WTC11 (cell line): ENCODE data around the gene HOXB5. TPM values are rescaled to one million over a fixed set of nuclear protein-coding genes. Genes with fewer than 3 reads are reported as not detected.

Experiments
- ATAC-seq: fragments of 200-7000 bp; cut with Tn5 transposase; 2 replicates; pipeline ENCODE4 v1.10.0; 2021; ENCODE audit warnings: mild to moderate bottlenecking, moderate library complexity
- CTCF ChIA-PET: fragments of 300-600 bp; sonication (Branson Sonifier 250); formaldehyde crosslinking; loops from one replicate; lab custom pipeline; 2021; ENCODE audit warnings: antibody characterized with exemption; lab: Charles Lee
- POLR2A ChIA-PET: fragments of 350-600 bp; sonication (Branson Sonifier 250); formaldehyde crosslinking; loops from one replicate; lab custom pipeline; 2021; ENCODE audit warnings: antibody characterized with exemption; lab: Charles Lee
- DNase-seq: peaks from one replicate; pipeline ENCODE4 v3.0.0; 2021; ENCODE audit warnings: low spot score
- H3K27ac Mint-ChIP-seq: 2 replicates; pipeline ENCODE4 v1.8.0; 2021; ENCODE audit warnings: mixed read lengths
- H3K27me3 Mint-ChIP-seq: 2 replicates; pipeline ENCODE4 v1.8.0; 2021; ENCODE audit warnings: low read depth, mild to moderate bottlenecking, moderate library complexity, mixed read lengths
- H3K36me3 Mint-ChIP-seq: 2 replicates; pipeline ENCODE4 v1.8.0; 2021; ENCODE audit warnings: mixed read lengths
- H3K4me1 Mint-ChIP-seq: 2 replicates; pipeline ENCODE4 v1.8.0; 2022; ENCODE audit warnings: mixed read lengths
- H3K4me3 Mint-ChIP-seq: 2 replicates; pipeline ENCODE4 v1.8.0; 2021; ENCODE audit warnings: mild to moderate bottlenecking, moderate library complexity, mixed read lengths
- H3K9me3 Mint-ChIP-seq: 2 replicates; pipeline ENCODE4 v1.8.0; 2021; ENCODE audit warnings: mixed read lengths
- ATF1 ChIP-seq: sonication (generic); formaldehyde crosslinking; IDR thresholded peaks from 2 replicates; pipeline ENCODE4 v1.8.1; 2023; ENCODE audit warnings: mild to moderate bottlenecking, moderate library complexity, missing genetic modification reagents
- ELF4 ChIP-seq: sonication (generic); formaldehyde crosslinking; IDR thresholded peaks from 2 replicates; pipeline ENCODE4 v1.8.1; 2022; ENCODE audit warnings: low read depth, mild to moderate bottlenecking, moderate library complexity, missing genetic modification reagents
- GABPB1 ChIP-seq: sonication (generic); formaldehyde crosslinking; IDR thresholded peaks from 2 replicates; pipeline ENCODE4 v1.8.1; 2023; ENCODE audit warnings: mild to moderate bottlenecking, missing genetic modification reagents
- JUN ChIP-seq: sonication (generic); formaldehyde crosslinking; IDR thresholded peaks from 2 replicates; pipeline ENCODE4 v1.8.0; 2023; ENCODE audit warnings: mild to moderate bottlenecking, missing genetic modification reagents
- MXD4 ChIP-seq: fragments of 250-450 bp; sonication (Bioruptor Pico); IDR thresholded peaks from 2 replicates; pipeline ENCODE4 v1.8.0; 2021; ENCODE audit warnings: mild to moderate bottlenecking, moderate library complexity, borderline replicate concordance
- MYBL2 ChIP-seq: sonication (generic); formaldehyde crosslinking; IDR thresholded peaks from 2 replicates; pipeline ENCODE4 v1.8.1; 2023; ENCODE audit warnings: mild to moderate bottlenecking, moderate library complexity, missing genetic modification reagents
- NR3C1 ChIP-seq: sonication (generic); formaldehyde crosslinking; conservative IDR thresholded peaks from 2 replicates; pipeline ENCODE4 v1.8.1; 2023; ENCODE audit warnings: low read depth, mild to moderate bottlenecking, missing genetic modification reagents
- SMAD4 ChIP-seq: sonication (generic); formaldehyde crosslinking; IDR thresholded peaks from 2 replicates; pipeline ENCODE4 v1.8.0; 2022; ENCODE audit warnings: mild to moderate bottlenecking, missing genetic modification reagents
- SP1 ChIP-seq: sonication (generic); formaldehyde crosslinking; conservative IDR thresholded peaks from 2 replicates; pipeline ENCODE4 v1.8.1; 2022; ENCODE audit warnings: missing genetic modification reagents
- TEAD4 ChIP-seq: sonication (generic); formaldehyde crosslinking; IDR thresholded peaks from 2 replicates; pipeline ENCODE4 v1.8.0; 2022; ENCODE audit warnings: mild to moderate bottlenecking, missing genetic modification reagents
- ZNF121 ChIP-seq: sonication (generic); formaldehyde crosslinking; IDR thresholded peaks from 2 replicates; pipeline ENCODE4 v1.8.0; 2023; ENCODE audit warnings: missing genetic modification reagents
- ZNF263 ChIP-seq: sonication (generic); formaldehyde crosslinking; IDR thresholded peaks from 2 replicates; pipeline ENCODE4 v1.8.1; 2022; ENCODE audit warnings: low read depth, mild to moderate bottlenecking, moderate library complexity, missing genetic modification reagents
- total RNA-seq: library from RNA; stranded (reverse); gene quantifications from 3 replicates; pipeline ENCODE4 v1.2.3, GENCODE V29; 2021
- TF ChIP-seq, protein P1 (sequence below): fragments of 250-450 bp; sonication (Bioruptor Pico); IDR thresholded peaks from 2 replicates; pipeline ENCODE4 v1.9.0; 2021; ENCODE audit warnings: mild to moderate bottlenecking
- TF ChIP-seq, protein P2 (sequence below): fragments of 250-450 bp; sonication (Bioruptor Pico); IDR thresholded peaks from 2 replicates; pipeline ENCODE4 v1.9.0; 2021; ENCODE audit warnings: moderate library complexity, mild to moderate bottlenecking, inconsistent platforms, borderline replicate concordance
- TF ChIP-seq, protein P3 (sequence below): sonication (generic); formaldehyde crosslinking; IDR thresholded peaks from 2 replicates; pipeline ENCODE4 v1.8.0; 2023; ENCODE audit warnings: missing genetic modification reagents
- TF ChIP-seq, protein P4 (sequence below): sonication (generic); formaldehyde crosslinking; IDR thresholded peaks from 2 replicates; pipeline ENCODE4 v1.8.1; 2023; ENCODE audit warnings: mild to moderate bottlenecking, missing genetic modification reagents
- TF ChIP-seq, protein P5 (sequence below): sonication (generic); formaldehyde crosslinking; IDR thresholded peaks from 2 replicates; pipeline ENCODE4 v1.8.0; 2022; ENCODE audit warnings: mild to moderate bottlenecking, missing genetic modification reagents
- TF ChIP-seq, protein P6 (sequence below): sonication (generic); formaldehyde crosslinking; conservative IDR thresholded peaks from 2 replicates; pipeline ENCODE4 v1.8.1; 2023; ENCODE audit warnings: mild to moderate bottlenecking, low read depth, missing genetic modification reagents, moderate library complexity
- TF ChIP-seq, protein P7 (sequence below): sonication (generic); formaldehyde crosslinking; IDR thresholded peaks from 2 replicates; pipeline ENCODE4 v1.8.1; 2022; ENCODE audit warnings: mild to moderate bottlenecking, missing genetic modification reagents, moderate library complexity, borderline replicate concordance
- TF ChIP-seq, protein P8 (sequence below): sonication (generic); formaldehyde crosslinking; IDR thresholded peaks from 2 replicates; pipeline ENCODE4 v1.8.1; 2023; ENCODE audit warnings: mild to moderate bottlenecking, missing genetic modification reagents

The HOXB5 gene
- total RNA-seq, 1 experiment from 2014 or later, result not detected

DNA sequence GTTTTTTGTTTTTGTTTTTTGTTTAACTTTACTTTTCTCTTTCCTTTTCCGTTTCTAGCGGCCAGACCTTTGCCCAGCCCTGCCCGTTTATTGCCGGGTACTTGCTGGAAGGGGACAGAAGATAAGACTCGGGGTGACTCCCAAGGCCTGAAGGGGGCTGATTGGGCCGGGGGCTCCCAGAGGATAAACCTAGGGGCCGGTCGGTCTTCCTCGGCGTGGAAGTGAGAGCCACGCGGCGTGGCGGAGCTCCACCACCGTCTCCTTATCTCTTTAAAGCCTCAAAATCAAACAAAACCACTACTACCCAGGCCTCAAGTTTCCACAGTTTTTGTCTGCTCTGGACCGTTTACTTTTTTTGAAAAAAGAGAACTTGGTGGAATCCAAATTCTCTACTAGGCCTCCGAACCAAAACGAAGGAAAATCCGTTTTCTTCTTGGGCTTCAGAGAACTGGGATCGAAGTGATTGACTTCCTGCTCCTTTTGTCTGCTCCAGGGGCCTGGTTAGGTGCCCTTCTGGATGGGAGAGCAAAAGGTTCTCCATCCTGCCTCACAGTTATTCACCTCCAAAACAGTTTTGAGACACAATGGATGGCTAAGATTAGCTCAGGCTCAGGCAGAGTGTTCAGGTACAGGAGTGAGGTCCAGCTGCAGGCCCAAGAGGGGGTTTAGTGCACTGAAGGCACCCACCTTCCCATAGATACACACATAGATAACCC, 41.1 kb upstream of the HOXB5 start:
- H3K9me3 Mint-ChIP-seq, result no peaks in the 10 kb centered on the region
- ChIA-PET CTCF (interaction anchor here (1.5 kb wide), 1 partner anchor 8 kb away, joined by 5 read pairs; the partner anchor contains the start of gene HOXB9), POLR2A (no interaction called here)
- TF ChIP-seq, protein P1, sequence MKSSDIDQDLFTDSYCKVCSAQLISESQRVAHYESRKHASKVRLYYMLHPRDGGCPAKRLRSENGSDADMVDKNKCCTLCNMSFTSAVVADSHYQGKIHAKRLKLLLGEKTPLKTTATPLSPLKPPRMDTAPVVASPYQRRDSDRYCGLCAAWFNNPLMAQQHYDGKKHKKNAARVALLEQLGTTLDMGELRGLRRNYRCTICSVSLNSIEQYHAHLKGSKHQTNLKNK (CRISPR knock-in tag), result no peak
- no peak for TF ChIP-seq ATF1 (CRISPR knock-in tag)
- TF ChIP-seq, protein P2, sequence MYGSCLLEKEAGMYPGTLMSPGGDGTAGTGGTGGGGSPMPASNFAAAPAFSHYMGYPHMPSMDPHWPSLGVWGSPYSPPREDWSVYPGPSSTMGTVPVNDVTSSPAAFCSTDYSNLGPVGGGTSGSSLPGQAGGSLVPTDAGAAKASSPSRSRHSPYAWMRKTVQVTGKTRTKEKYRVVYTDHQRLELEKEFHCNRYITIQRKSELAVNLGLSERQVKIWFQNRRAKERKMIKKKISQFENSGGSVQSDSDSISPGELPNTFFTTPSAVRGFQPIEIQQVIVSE, result no peak
- no peak for TF ChIP-seq ELF4
- no peak for TF ChIP-seq JUN (CRISPR knock-in tag)
- TF ChIP-seq NR3C1, result no peak
- TF ChIP-seq, protein P3, sequence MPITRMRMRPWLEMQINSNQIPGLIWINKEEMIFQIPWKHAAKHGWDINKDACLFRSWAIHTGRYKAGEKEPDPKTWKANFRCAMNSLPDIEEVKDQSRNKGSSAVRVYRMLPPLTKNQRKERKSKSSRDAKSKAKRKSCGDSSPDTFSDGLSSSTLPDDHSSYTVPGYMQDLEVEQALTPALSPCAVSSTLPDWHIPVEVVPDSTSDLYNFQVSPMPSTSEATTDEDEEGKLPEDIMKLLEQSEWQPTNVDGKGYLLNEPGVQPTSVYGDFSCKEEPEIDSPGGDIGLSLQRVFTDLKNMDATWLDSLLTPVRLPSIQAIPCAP, result no peak
- TF ChIP-seq, protein P4, sequence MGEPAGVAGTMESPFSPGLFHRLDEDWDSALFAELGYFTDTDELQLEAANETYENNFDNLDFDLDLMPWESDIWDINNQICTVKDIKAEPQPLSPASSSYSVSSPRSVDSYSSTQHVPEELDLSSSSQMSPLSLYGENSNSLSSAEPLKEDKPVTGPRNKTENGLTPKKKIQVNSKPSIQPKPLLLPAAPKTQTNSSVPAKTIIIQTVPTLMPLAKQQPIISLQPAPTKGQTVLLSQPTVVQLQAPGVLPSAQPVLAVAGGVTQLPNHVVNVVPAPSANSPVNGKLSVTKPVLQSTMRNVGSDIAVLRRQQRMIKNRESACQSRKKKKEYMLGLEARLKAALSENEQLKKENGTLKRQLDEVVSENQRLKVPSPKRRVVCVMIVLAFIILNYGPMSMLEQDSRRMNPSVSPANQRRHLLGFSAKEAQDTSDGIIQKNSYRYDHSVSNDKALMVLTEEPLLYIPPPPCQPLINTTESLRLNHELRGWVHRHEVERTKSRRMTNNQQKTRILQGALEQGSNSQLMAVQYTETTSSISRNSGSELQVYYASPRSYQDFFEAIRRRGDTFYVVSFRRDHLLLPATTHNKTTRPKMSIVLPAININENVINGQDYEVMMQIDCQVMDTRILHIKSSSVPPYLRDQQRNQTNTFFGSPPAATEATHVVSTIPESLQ (CRISPR knock-in tag), result no peak
- TF ChIP-seq MXD4, result no peak
- no peak for TF ChIP-seq ZNF121
- TF ChIP-seq, protein P5, sequence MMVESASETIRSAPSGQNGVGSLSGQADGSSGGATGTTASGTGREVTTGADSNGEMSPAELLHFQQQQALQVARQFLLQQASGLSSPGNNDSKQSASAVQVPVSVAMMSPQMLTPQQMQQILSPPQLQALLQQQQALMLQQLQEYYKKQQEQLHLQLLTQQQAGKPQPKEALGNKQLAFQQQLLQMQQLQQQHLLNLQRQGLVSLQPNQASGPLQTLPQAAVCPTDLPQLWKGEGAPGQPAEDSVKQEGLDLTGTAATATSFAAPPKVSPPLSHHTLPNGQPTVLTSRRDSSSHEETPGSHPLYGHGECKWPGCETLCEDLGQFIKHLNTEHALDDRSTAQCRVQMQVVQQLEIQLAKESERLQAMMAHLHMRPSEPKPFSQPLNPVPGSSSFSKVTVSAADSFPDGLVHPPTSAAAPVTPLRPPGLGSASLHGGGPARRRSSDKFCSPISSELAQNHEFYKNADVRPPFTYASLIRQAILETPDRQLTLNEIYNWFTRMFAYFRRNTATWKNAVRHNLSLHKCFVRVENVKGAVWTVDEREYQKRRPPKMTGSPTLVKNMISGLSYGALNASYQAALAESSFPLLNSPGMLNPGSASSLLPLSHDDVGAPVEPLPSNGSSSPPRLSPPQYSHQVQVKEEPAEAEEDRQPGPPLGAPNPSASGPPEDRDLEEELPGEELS (CRISPR knock-in tag), result no peak
- TF ChIP-seq, protein P6, sequence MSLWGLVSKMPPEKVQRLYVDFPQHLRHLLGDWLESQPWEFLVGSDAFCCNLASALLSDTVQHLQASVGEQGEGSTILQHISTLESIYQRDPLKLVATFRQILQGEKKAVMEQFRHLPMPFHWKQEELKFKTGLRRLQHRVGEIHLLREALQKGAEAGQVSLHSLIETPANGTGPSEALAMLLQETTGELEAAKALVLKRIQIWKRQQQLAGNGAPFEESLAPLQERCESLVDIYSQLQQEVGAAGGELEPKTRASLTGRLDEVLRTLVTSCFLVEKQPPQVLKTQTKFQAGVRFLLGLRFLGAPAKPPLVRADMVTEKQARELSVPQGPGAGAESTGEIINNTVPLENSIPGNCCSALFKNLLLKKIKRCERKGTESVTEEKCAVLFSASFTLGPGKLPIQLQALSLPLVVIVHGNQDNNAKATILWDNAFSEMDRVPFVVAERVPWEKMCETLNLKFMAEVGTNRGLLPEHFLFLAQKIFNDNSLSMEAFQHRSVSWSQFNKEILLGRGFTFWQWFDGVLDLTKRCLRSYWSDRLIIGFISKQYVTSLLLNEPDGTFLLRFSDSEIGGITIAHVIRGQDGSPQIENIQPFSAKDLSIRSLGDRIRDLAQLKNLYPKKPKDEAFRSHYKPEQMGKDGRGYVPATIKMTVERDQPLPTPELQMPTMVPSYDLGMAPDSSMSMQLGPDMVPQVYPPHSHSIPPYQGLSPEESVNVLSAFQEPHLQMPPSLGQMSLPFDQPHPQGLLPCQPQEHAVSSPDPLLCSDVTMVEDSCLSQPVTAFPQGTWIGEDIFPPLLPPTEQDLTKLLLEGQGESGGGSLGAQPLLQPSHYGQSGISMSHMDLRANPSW (CRISPR knock-in tag), result no peak
- TF ChIP-seq MYBL2, result no peak
- TF ChIP-seq, protein P7, sequence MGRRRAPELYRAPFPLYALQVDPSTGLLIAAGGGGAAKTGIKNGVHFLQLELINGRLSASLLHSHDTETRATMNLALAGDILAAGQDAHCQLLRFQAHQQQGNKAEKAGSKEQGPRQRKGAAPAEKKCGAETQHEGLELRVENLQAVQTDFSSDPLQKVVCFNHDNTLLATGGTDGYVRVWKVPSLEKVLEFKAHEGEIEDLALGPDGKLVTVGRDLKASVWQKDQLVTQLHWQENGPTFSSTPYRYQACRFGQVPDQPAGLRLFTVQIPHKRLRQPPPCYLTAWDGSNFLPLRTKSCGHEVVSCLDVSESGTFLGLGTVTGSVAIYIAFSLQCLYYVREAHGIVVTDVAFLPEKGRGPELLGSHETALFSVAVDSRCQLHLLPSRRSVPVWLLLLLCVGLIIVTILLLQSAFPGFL (CRISPR knock-in tag), result no peak
- no peak for TF ChIP-seq SMAD4 (CRISPR knock-in tag)
- no peak for TF ChIP-seq SP1 (CRISPR knock-in tag)
- no peak for TF ChIP-seq GABPB1
- TF ChIP-seq ZNF263, result no peak
- TF ChIP-seq, protein P8, sequence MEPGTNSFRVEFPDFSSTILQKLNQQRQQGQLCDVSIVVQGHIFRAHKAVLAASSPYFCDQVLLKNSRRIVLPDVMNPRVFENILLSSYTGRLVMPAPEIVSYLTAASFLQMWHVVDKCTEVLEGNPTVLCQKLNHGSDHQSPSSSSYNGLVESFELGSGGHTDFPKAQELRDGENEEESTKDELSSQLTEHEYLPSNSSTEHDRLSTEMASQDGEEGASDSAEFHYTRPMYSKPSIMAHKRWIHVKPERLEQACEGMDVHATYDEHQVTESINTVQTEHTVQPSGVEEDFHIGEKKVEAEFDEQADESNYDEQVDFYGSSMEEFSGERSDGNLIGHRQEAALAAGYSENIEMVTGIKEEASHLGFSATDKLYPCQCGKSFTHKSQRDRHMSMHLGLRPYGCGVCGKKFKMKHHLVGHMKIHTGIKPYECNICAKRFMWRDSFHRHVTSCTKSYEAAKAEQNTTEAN (CRISPR knock-in tag), result no peak
- no peak for TF ChIP-seq TEAD4 (CRISPR knock-in tag)
- H3K27ac Mint-ChIP-seq, result no peak overlapping the region
- no peaks in the 10 kb centered on the region; the same call in 1 of the 2 replicates for H3K36me3 Mint-ChIP-seq
- DNase-seq (no peak), ATAC-seq (no peak)
- H3K4me1 Mint-ChIP-seq, result peaks cover 16% of the 10 kb centered on the region
- H3K27me3 Mint-ChIP-seq, result peaks cover 100% of the 10 kb centered on the region; the same call in 1 of the 2 replicates
- H3K4me3 Mint-ChIP-seq, result no peak overlapping the region
